ENCODE measurements around the gene IFFO2. TPM values are rescaled to one million over a fixed set of nuclear protein-coding genes. Genes with fewer than 3 reads are reported as not detected.
A peak's percentile ranks its signal among the peaks of the same experiment; 100 is the strongest.

Gene IFFO2
- total and polyA plus RNA-seq, 7 experiments from 2014 or later: 1.1 to 57.1 (median 25.7) TPM

- intact Hi-C loops (cut with micrococcal nuclease): no loop called here
- H3K27me3 Mint-ChIP-seq: no peaks in the 10 kb centered on the region
- Histone ChIP-seq H3K9me3 (ENCODE audit: control insufficient read depth in 2 of 3, low read length in 3 of 3) (no peaks in the 10 kb centered on the region), H3K4me1 (ENCODE audit: control insufficient read depth in 2 of 2, insufficient read depth in 2 of 2, low read length in 2 of 2) (peaks cover 50 to 54% of the 10 kb centered on the region in 2 donors), H3K27me3 (ENCODE audit: control insufficient read depth in 2 of 2, insufficient read depth in 2 of 2, low read length in 2 of 2) (no peaks in the 10 kb centered on the region), H3K27ac (ENCODE audit: low read depth, low read length) (no peak overlapping the region), H3K4me3 (ENCODE audit: low read length) (no peak overlapping the region), H3K36me3 (ENCODE audit: control insufficient read depth in 2 of 3, insufficient read depth in 3 of 3, low read length in 3 of 3) (peaks cover 0 to 7% (median 0%) of the 10 kb centered on the region in 3 experiments)
- DNase-seq (no peak), ATAC-seq (no peak)
- ChIA-PET POLR2A (interaction anchor here (0.7 to 3.5 kb wide), 3 partner anchors 9 to 12 kb away, joined by 3 to 11 read pairs (median 4); no protein-coding TSS in a partner anchor), CTCF (interaction anchor here (1.0 kb wide), 1 partner anchor 33 kb away, joined by 3 read pairs; no protein-coding TSS in a partner anchor)
- H3K4me3 Mint-ChIP-seq: peak overlapping the region in 1 of 10 donors; percentile 47
- peaks cover 0 to 4% (median 0%) of the 10 kb centered on the region in 5 donors for H3K36me3 Mint-ChIP-seq
- peak overlapping the region in 7 of 9 donors; percentile 1 to 84 (median 36) for H3K27ac Mint-ChIP-seq
- H3K4me1 Mint-ChIP-seq: peaks cover 32 to 80% (median 72%) of the 10 kb centered on the region in 7 donors
- peaks cover 0 to 1% (median 0%) of the 10 kb centered on the region in 11 donors for H3K9me3 Mint-ChIP-seq
Observed at GRCh38 chr1:18939398-18940302, 16.8 kb downstream of the IFFO2 start.

- peak; percentile 2 for ATAC-seq
Observed at GRCh38 chr1:18938707-18939070, 17.8 kb downstream of the IFFO2 start.

GRCh38 chr1:18938008-18938706 is 18.3 kb downstream of the IFFO2 start:
- no peaks in the 10 kb centered on the region for H3K36me3 ChIP-seq (ENCODE audit: control insufficient read depth in 2 of 3, insufficient read depth in 3 of 3, low read length in 3 of 3)
- CTCF ChIA-PET: no interaction called here
- Mint-ChIP-seq H3K27me3 (no peaks in the 10 kb centered on the region), H3K9me3 (no peaks in the 10 kb centered on the region), H3K4me1 (peaks cover 32 to 75% (median 68%) of the 10 kb centered on the region in 7 donors), H3K36me3 (peaks cover 0 to 1% (median 0%) of the 10 kb centered on the region in 5 donors), H3K27ac (peak overlapping the region in 4 of 9 donors; percentile 24 to 79 (median 49)), H3K4me3 (no peak overlapping the region)
- no peaks in the 10 kb centered on the region for H3K27me3 ChIP-seq (ENCODE audit: control insufficient read depth in 2 of 2, insufficient read depth in 2 of 2, low read length in 2 of 2)
- intact Hi-C loops (cut with micrococcal nuclease): no loop called here
- no peaks in the 10 kb centered on the region for H3K9me3 ChIP-seq (ENCODE audit: control insufficient read depth in 2 of 3, low read length in 3 of 3)
- no peak for DNase-seq
- H3K27ac ChIP-seq (ENCODE audit: low read depth, low read length): no peak overlapping the region
- POLR2A ChIA-PET: interaction anchor here (0.6 to 2.4 kb wide), 4 partner anchors 11 to 135 kb away, joined by 3 to 10 read pairs (median 3); no protein-coding TSS in a partner anchor
- ATAC-seq: peak; percentile 24
- H3K4me1 ChIP-seq (ENCODE audit: control insufficient read depth in 2 of 2, insufficient read depth in 2 of 2, low read length in 2 of 2): peaks cover 46% of the 10 kb centered on the region in 2 donors
- H3K4me3 ChIP-seq (ENCODE audit: low read length): no peak overlapping the region

More at GRCh38 chr1:18938707-18939070, 17.8 kb downstream of the IFFO2 start:
- ChIA-PET POLR2A (interaction anchor here (0.6 to 0.8 kb wide), 2 partner anchors 15 to 135 kb away, joined by 3 read pairs; no protein-coding TSS in a partner anchor), CTCF (no interaction called here)
- Histone ChIP-seq H3K4me1 (ENCODE audit: control insufficient read depth in 2 of 2, insufficient read depth in 2 of 2, low read length in 2 of 2) (peaks cover 48 to 52% of the 10 kb centered on the region in 2 donors), H3K9me3 (ENCODE audit: control insufficient read depth in 2 of 3, low read length in 3 of 3) (no peaks in the 10 kb centered on the region), H3K27me3 (ENCODE audit: control insufficient read depth in 2 of 2, insufficient read depth in 2 of 2, low read length in 2 of 2) (no peaks in the 10 kb centered on the region), H3K36me3 (ENCODE audit: control insufficient read depth in 2 of 3, insufficient read depth in 3 of 3, low read length in 3 of 3) (peaks cover 0 to 5% (median 0%) of the 10 kb centered on the region in 3 experiments), H3K4me3 (ENCODE audit: low read length) (no peak overlapping the region), H3K27ac (ENCODE audit: low read depth, low read length) (no peak overlapping the region)
- no peak for DNase-seq
- intact Hi-C loops (cut with micrococcal nuclease): no loop called here
- H3K36me3 Mint-ChIP-seq: peaks cover 0 to 4% (median 0%) of the 10 kb centered on the region in 5 donors
- peaks cover 34 to 78% (median 71%) of the 10 kb centered on the region in 7 donors for H3K4me1 Mint-ChIP-seq
- peak overlapping the region in 1 of 9 donors; percentile 76 for H3K27ac Mint-ChIP-seq
- H3K9me3 Mint-ChIP-seq: no peaks in the 10 kb centered on the region
- no peak overlapping the region for H3K4me3 Mint-ChIP-seq
- H3K27me3 Mint-ChIP-seq: no peaks in the 10 kb centered on the region

GRCh38 chr1:18937539-18937938 is 18.9 kb downstream of the IFFO2 start:
- Mint-ChIP-seq H3K4me3 (no peak overlapping the region), H3K27ac (peak overlapping the region in 3 of 9 donors; percentile 54 to 79 (median 68)), H3K9me3 (no peaks in the 10 kb centered on the region), H3K4me1 (peaks cover 32 to 77% (median 72%) of the 10 kb centered on the region in 7 donors), H3K27me3 (no peaks in the 10 kb centered on the region), H3K36me3 (peaks cover 0 to 2% (median 0%) of the 10 kb centered on the region in 5 donors)
- no peak overlapping the region for H3K27ac ChIP-seq (ENCODE audit: low read depth, low read length)
- H3K27me3 ChIP-seq (ENCODE audit: control insufficient read depth in 2 of 2, insufficient read depth in 2 of 2, low read length in 2 of 2): no peaks in the 10 kb centered on the region
- ATAC-seq (no peak), DNase-seq (no peak)
- no peaks in the 10 kb centered on the region for H3K9me3 ChIP-seq (ENCODE audit: control insufficient read depth in 2 of 3, low read length in 3 of 3)
- ChIA-PET CTCF (no interaction called here), POLR2A (interaction anchor here (0.7 to 2.4 kb wide), 2 partner anchors 10 to 13 kb away, joined by 3 to 10 read pairs; no protein-coding TSS in a partner anchor)
- H3K36me3 ChIP-seq (ENCODE audit: control insufficient read depth in 2 of 3, insufficient read depth in 3 of 3, low read length in 3 of 3): no peaks in the 10 kb centered on the region
- peaks cover 46 to 49% of the 10 kb centered on the region in 2 donors for H3K4me1 ChIP-seq (ENCODE audit: control insufficient read depth in 2 of 2, insufficient read depth in 2 of 2, low read length in 2 of 2)
- intact Hi-C loops (cut with micrococcal nuclease): no loop called here
- no peak overlapping the region for H3K4me3 ChIP-seq (ENCODE audit: low read length)

- ATAC-seq: no peak
- peaks cover 32 to 77% (median 73%) of the 10 kb centered on the region in 7 donors for H3K4me1 Mint-ChIP-seq
- ChIA-PET CTCF (no interaction called here), POLR2A (interaction anchor here (0.7 to 2.4 kb wide), 2 partner anchors 10 to 14 kb away, joined by 3 to 10 read pairs; no protein-coding TSS in a partner anchor)
- Histone ChIP-seq H3K4me3 (ENCODE audit: low read length) (no peak overlapping the region), H3K4me1 (ENCODE audit: control insufficient read depth in 2 of 2, insufficient read depth in 2 of 2, low read length in 2 of 2) (peaks cover 47% of the 10 kb centered on the region in 2 donors), H3K27ac (ENCODE audit: low read depth, low read length) (no peak overlapping the region), H3K9me3 (ENCODE audit: control insufficient read depth in 2 of 3, low read length in 3 of 3) (no peaks in the 10 kb centered on the region), H3K36me3 (ENCODE audit: control insufficient read depth in 2 of 3, insufficient read depth in 3 of 3, low read length in 3 of 3) (no peaks in the 10 kb centered on the region), H3K27me3 (ENCODE audit: control insufficient read depth in 2 of 2, insufficient read depth in 2 of 2, low read length in 2 of 2) (no peaks in the 10 kb centered on the region)
- no peak for DNase-seq
- intact Hi-C loops (cut with micrococcal nuclease): no loop called here
- H3K27me3 Mint-ChIP-seq: no peaks in the 10 kb centered on the region
- H3K36me3 Mint-ChIP-seq: peaks cover 0 to 3% (median 0%) of the 10 kb centered on the region in 5 donors
- H3K9me3 Mint-ChIP-seq: no peaks in the 10 kb centered on the region
- peak overlapping the region; percentile 43 to 85 (median 79) for H3K27ac Mint-ChIP-seq
- no peak overlapping the region for H3K4me3 Mint-ChIP-seq
Observed at GRCh38 chr1:18936814-18937481, 19.5 kb downstream of the IFFO2 start.

GRCh38 chr1:18936471-18936813 is 20.0 kb downstream of the IFFO2 start:
- peaks cover 33 to 79% (median 73%) of the 10 kb centered on the region in 7 donors for H3K4me1 Mint-ChIP-seq
- CTCF ChIA-PET: interaction anchor here (0.9 kb wide), 1 partner anchor 31 kb away, joined by 5 read pairs; no protein-coding TSS in a partner anchor
- POLR2A ChIA-PET: interaction anchor here (2.4 kb wide), 1 partner anchor 9 kb away, joined by 10 read pairs; no protein-coding TSS in a partner anchor
- no peak for ATAC-seq
- H3K4me3 ChIP-seq (ENCODE audit: low read length): no peak overlapping the region
- intact Hi-C loops (cut with micrococcal nuclease): no loop called here
- H3K4me3 Mint-ChIP-seq: no peak overlapping the region
- peaks cover 0 to 3% (median 0%) of the 10 kb centered on the region in 5 donors for H3K36me3 Mint-ChIP-seq
- peaks cover 47 to 52% of the 10 kb centered on the region in 2 donors for H3K4me1 ChIP-seq (ENCODE audit: control insufficient read depth in 2 of 2, insufficient read depth in 2 of 2, low read length in 2 of 2)
- no peaks in the 10 kb centered on the region for H3K36me3 ChIP-seq (ENCODE audit: control insufficient read depth in 2 of 3, insufficient read depth in 3 of 3, low read length in 3 of 3)
- no peak overlapping the region for H3K27ac ChIP-seq (ENCODE audit: low read depth, low read length)
- DNase-seq: no peak
- H3K27ac Mint-ChIP-seq: peak overlapping the region in 6 of 9 donors; percentile 43 to 85 (median 74)
- H3K9me3 Mint-ChIP-seq: no peaks in the 10 kb centered on the region
- H3K9me3 ChIP-seq (ENCODE audit: control insufficient read depth in 2 of 3, low read length in 3 of 3): no peaks in the 10 kb centered on the region
- no peaks in the 10 kb centered on the region for H3K27me3 ChIP-seq (ENCODE audit: control insufficient read depth in 2 of 2, insufficient read depth in 2 of 2, low read length in 2 of 2)
- no peaks in the 10 kb centered on the region for H3K27me3 Mint-ChIP-seq

Measured in naive thymus-derived CD4-positive, alpha-beta T cell (primary cell).